Stimulated activated CD8-positive, alpha-beta memory T cell treated with anti-CD3 and anti-CD28 coated beads, Interleukin-4, amount 100 ng/mL, for 1 hour (primary cell): ENCODE data around the gene ANK2.
"Not testable (repeated sequence)": the region's sequence is repeated elsewhere in the genome, so short reads cannot be mapped to it uniquely, and the experiment has no call there.

ENCODE experiments used
- DNase-seq, 2 donors: peaks; one replicate each; pipeline ENCODE4 v3.0.0-alpha.2; 2020; ENCODE audit warnings: low read depth in 2 of 2, low spot score in 1 of 2

ANK2 gene

GRCh38 chr4:113051361-113051760 is 1.9 kb downstream of the ANK2 start:
- DNase-seq = no peak

GRCh38 chr4:113052379-113052951 is 3.0 kb downstream of the ANK2 start:
- no peak for DNase-seq

DNA sequence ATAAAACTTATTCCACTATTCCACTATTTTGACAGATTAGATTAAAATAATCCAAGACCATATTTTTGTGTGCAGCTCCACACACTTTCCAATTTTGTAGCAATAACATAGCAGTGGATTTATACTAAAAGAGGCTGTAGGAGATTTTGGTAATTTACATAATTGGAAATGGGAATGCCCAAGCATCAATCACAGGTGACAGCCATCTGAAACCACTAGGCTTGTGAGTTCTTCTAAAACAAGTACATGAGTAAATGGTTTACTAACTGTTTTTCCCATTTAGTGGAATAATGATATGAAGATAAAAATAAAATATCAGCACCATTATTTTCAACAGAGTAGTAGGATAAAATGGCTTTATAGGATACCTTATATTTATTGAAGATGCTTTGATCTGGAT is 4.4 kb downstream of the ANK2 start:
- no peak for DNase-seq

DNA sequence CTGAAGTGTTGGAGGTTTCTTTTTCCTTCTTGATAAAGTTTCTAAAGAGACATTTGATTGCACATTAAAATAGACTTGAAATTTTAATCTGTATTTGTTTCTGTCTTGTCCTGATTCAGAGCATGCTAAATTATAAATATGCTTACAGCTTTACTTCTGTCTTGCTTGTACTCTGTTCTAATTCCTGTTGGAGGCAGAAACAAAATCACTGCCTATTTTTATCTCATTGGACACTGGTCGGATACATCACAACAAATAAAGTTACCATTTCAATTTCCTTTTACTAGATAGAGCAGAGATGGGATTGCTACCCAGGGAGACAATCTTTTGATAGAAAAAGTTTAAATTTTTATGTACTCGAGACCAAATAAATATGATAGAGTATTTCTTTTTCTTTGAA is 6.9 kb downstream of the ANK2 start:
- no peak for DNase-seq

GRCh38 chr4:113057891-113058290 is 8.4 kb downstream of the ANK2 start:
- no peak for DNase-seq

- no peak for DNase-seq
Measured at GRCh38 chr4:113059449-113060182, 10.2 kb downstream of the ANK2 start.

- no peak for DNase-seq
Measured at GRCh38 chr4:113060853-113061252, 11.4 kb downstream of the ANK2 start.

- DNase-seq = no peak
Measured at GRCh38 chr4:113064244-113064643, 14.8 kb downstream of the ANK2 start.

GRCh38 chr4:113065629-113066028 is 16.2 kb downstream of the ANK2 start:
- no peak for DNase-seq

DNA sequence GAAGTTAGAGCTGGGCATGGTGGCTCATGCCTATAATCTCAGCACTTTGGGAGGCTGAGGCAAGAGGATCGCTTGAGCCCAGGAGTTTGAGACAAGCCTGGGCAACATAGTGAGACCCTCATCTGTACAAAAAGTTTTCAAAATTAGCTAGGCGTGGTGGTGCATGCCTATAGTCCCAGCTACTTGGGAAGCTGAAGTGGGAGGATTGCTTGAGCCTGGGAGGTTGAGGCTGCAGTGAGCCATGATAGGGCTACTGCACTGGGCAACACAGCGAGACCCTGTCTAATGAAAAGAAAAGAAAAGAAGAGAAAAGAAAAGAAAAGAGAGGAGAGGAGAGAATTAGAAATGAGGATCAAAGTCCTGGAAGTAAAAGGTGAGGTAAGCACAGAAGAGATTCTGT is 19.3 kb downstream of the ANK2 start:
- DNase-seq = not testable (repeated sequence)

DNA sequence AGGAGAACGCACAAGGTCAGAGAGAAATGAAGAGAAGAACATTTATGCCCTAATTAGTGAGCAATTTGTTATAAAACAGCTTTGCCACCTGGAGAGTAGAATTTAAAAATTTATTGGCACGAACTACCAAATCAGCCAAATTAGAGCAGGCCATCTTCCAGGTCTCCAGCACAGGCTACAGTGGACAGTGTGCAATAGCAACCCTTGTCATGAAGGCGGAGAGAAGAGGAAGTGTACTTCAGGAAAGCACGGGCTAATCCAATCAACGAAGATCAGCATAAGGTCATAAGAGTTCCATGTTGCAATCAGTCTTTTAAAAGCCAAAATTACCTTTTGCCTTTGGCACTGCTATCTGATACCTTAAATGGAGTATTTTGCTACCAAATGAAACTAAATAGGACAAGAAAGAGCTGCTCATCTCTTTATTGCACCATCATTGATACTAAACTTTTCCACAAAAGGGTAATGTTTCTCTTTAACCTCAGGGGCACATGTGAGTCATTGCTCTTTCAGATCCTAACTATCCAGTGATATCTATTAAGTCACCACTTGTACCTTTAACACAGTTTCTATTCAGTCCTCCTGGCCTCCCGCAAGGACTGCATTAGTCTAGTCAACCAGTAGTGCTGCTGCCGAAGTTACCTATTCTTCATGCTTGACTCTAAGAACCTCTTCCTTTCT is 19.9 kb downstream of the ANK2 start:
- no peak for DNase-seq

- DNase-seq = no peak
Measured at GRCh38 chr4:113070755-113071154, 21.3 kb downstream of the ANK2 start.

GRCh38 chr4:113071274-113071673 is 21.8 kb downstream of the ANK2 start:
- DNase-seq = no peak

DNA sequence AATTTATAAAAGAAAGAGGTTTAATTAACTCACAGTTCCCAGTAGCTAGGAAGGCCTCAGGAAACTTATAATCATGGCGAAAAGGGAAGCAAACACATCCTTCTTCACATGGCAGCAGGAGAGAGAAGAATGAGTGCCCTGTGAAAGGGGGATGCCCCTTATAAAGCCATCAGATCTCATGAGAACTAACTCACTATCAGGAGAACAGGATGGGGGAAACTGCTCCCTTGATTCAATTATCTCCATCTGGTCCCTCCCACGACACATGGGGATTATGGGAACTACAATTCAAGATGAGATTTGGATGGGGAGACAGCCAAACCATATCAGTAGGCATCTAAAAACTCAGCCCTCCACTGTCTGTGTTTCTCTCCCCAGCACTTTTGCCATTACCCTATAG is 22.4 kb downstream of the ANK2 start:
- no peak for DNase-seq

- no peak for DNase-seq
Measured at GRCh38 chr4:113073451-113074005, 24.1 kb downstream of the ANK2 start.

DNA sequence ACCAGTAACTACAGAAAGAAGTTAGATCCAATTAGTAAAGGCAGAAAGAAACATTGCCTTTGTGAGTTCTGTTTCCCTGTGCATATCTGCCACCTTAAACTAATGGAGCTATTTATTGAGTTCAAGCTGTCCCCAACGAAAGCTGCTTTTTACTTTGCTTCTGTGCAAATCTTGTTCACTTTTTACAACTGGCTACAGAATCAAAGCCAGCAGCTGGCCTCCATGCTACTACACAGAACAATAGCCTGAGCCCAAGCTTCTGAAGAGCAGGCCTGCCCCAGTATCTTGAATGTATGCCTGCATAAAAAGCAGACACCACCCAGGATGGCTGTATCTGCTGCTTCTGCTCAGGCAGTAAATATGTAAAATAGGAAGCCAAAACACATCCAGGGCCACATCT is 28.1 kb downstream of the ANK2 start:
- DNase-seq = no peak

DNA sequence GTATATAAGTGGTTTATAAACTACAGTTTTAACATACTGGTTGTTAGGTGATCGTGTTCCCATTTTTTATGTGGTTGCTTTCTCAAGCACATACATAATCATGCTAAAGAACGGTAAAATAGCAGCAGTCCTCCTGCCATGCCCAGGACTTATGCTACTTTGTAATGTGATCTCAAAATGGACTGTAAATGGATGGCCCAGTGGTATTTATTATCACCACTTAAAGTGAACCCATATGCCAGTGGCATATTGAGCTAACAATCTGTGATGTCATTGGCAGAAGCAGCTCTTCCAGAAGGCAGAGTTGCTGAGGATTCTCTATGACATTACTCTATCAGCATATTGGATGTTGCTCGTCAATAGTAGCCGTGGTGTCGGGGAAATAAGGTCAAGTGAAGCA is 28.6 kb downstream of the ANK2 start:
- no peak for DNase-seq

GRCh38 chr4:113080050-113080449 is 30.6 kb downstream of the ANK2 start:
- no peak for DNase-seq

DNA sequence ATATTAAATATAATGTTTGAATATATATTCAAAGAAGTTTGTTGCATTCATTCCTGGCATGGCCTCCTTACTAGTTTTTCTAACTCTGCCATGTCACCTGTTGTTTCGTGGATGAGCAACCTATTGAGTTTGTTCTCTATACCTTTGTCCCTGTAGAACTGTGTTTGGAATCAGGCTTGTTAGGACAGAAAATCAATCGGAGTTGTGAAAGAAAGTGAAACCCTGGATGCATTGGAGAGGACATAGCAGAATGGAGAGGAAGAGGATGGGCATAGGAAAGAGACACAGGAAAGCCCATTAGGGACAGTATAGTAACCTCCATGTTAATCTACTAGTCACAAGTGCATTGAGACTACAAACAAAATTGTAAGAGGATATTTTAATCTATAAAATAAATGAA is 31.2 kb downstream of the ANK2 start:
- DNase-seq = no peak

GRCh38 chr4:113083346-113083745 is 33.9 kb downstream of the ANK2 start:
- no peak for DNase-seq

DNA sequence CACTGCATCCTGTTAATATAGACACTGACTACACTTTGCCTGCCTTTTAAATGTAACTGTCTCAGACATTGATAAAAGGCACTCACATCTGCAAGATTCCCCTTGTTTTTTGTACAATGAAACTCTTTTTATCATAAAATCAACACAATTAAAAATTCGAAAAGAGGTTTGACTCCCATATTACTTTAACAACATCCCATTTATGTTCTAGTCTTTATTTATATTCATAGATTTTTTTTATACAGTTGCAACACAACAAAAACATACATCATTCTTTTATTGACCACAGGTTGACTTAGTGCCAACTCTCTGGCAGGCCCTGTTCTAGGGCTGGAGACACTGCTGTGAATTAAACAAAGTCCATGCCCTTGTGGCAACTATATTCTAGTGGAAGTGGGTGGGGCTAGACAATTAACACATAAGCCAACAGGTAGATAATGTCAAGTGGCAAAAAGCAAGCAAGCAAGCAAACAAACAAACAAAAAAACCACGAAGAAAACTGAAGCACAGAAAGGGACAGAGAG is 36.8 kb downstream of the ANK2 start:
- DNase-seq = no peak

- DNase-seq = no peak
Measured at GRCh38 chr4:113088050-113088449, 38.6 kb downstream of the ANK2 start.
